Measurements from ENCODE around the gene COL11A1.

- no peak for TF ChIP-seq FOS (IDR thresholded peaks at IDR 0.05; ENCODE audit: borderline replicate concordance, insufficient read depth, low read length)
- TF ChIP-seq CTCF (IDR thresholded peaks at IDR 0.05; ENCODE audit: extremely low read depth in 1 of 2, insufficient read depth in 1 of 2, low read depth in 1 of 2, low read length in 2 of 2), result no peak
- TF ChIP-seq POLR2AphosphoS5 (IDR thresholded peaks at IDR 0.05; ENCODE audit: insufficient read depth, low read depth, low read length), result no peak
- TF ChIP-seq POLR2A (IDR thresholded peaks at IDR 0.05; ENCODE audit: low read depth, low read length), result no peak
- TF ChIP-seq EZH2 (IDR thresholded peaks at IDR 0.05; ENCODE audit: borderline replicate concordance, low read depth, low read length, severe bottlenecking), result no peak
- no peak for TF ChIP-seq MAX (IDR thresholded peaks at IDR 0.05; ENCODE audit: insufficient read depth, insufficient read length)
These were observed 21.1 kb downstream of the COL11A1 start for GRCh38 chr1:103087256-103087655.
